Keratinocyte (primary cell): ENCODE measurements around the gene SRPRB. TPM values are rescaled to one million over a fixed set of nuclear protein-coding genes. Genes with fewer than 3 reads are reported as not detected.

Experiments used
- DNase-seq: peaks from one replicate; pipeline ENCODE4 v3.0.0-alpha.2; 2011; ENCODE audit warnings: low read depth, missing footprints, low spot score
- FAIRE-seq: peaks from 2 replicates; lab custom pipeline; 2011; peaks lifted over from hg19 to GRCh38; lab: Jason Lieb, UNC
- H2AFZ ChIP-seq: 2 replicates; pipeline ENCODE4 v1.6.0; 2012; ENCODE audit warnings: low read length, control low read depth, inconsistent platforms; ENCODE audit not compliant: control insufficient read depth
- H3K27ac ChIP-seq: 2 replicates; pipeline ENCODE4 v1.5.1; 2011; ENCODE audit warnings: low read length; ENCODE audit not compliant: control insufficient read depth, insufficient read depth
- H3K27me3 ChIP-seq: 3 replicates; pipeline ENCODE4 v1.6.0; 2011; ENCODE audit warnings: low read length; ENCODE audit not compliant: control insufficient read depth, insufficient read depth; ENCODE audit errors: extremely low read depth
- H3K36me3 ChIP-seq, 2 experiments: 2 replicates in 1 of 2; 3 replicates in 1 of 2; pipeline ENCODE4 v1.5.1; 2011; ENCODE audit warnings: low read length in 2 of 2, mild to moderate bottlenecking in 1 of 2; ENCODE audit not compliant: control insufficient read depth in 2 of 2, insufficient read depth in 2 of 2; ENCODE audit errors: extremely low read depth in 1 of 2
- H3K4me1 ChIP-seq: 3 replicates; pipeline ENCODE4 v1.5.1; 2011; ENCODE audit warnings: low read length; ENCODE audit not compliant: control insufficient read depth, insufficient read depth; ENCODE audit errors: extremely low read depth
- H3K4me2 ChIP-seq: 3 replicates; pipeline ENCODE4 v1.6.0; 2011; ENCODE audit warnings: low read depth, low read length; ENCODE audit not compliant: control insufficient read depth, insufficient read depth; ENCODE audit errors: extremely low read depth
- H3K4me3 ChIP-seq, 3 experiments: fragments of 200-600 bp in 1 of 3; sonication (generic) in 1 of 3; 2 replicates in 2 of 3; 3 replicates in 1 of 3; pipeline ENCODE4 v1.5.1; 2011 to 2016; ENCODE audit warnings: low read length in 3 of 3, mild to moderate bottlenecking in 3 of 3, control low read depth in 2 of 3, inconsistent platforms in 1 of 3, low read depth in 1 of 3, mixed read lengths in 1 of 3, mixed run types in 1 of 3, moderate library complexity in 1 of 3; ENCODE audit not compliant: control insufficient read depth in 2 of 3, insufficient read depth in 2 of 3; ENCODE audit errors: extremely low read depth in 1 of 3
- H3K79me2 ChIP-seq: 2 replicates; pipeline ENCODE4 v1.6.0; 2012; ENCODE audit warnings: low read length; ENCODE audit not compliant: control insufficient read depth, insufficient read depth
- H3K9ac ChIP-seq: 3 replicates; pipeline ENCODE4 v1.6.0; 2011; ENCODE audit warnings: low read length; ENCODE audit not compliant: control insufficient read depth, insufficient read depth; ENCODE audit errors: extremely low read depth
- H3K9me1 ChIP-seq: 3 replicates; pipeline ENCODE4 v1.6.0; 2011; ENCODE audit warnings: low read length; ENCODE audit not compliant: control insufficient read depth, insufficient read depth; ENCODE audit errors: extremely low read depth
- H3K9me3 ChIP-seq: 2 replicates; pipeline ENCODE4 v1.5.1; 2012; ENCODE audit warnings: low read depth, low read length; ENCODE audit not compliant: control insufficient read depth
- H4K20me1 ChIP-seq: 3 replicates; pipeline ENCODE4 v1.6.0; 2011; ENCODE audit warnings: low read length; ENCODE audit not compliant: control insufficient read depth, insufficient read depth; ENCODE audit errors: extremely low read depth
- EZH2 ChIP-seq: IDR thresholded peaks from one replicate; pipeline ENCODE4 v1.6.1; 2012; ENCODE audit warnings: inconsistent platforms, mild to moderate bottlenecking, low read length, moderate library complexity
- dilution Hi-C: fragments of 300-500 bp; cut with MboI; formaldehyde crosslinking; loops from one replicate; pipeline ENCODE4 v1.7.0; 2020; ENCODE audit warnings: low sequenced_read_pairs; ENCODE audit not compliant: extremely low pct_ligation_motif_present
- polyA plus RNA-seq, 5 experiments: library from polyadenylated mRNA; depleted of rRNA in 3 of 5; stranded (reverse) in 3 of 5; stranded (forward) in 1 of 5; unstranded in 1 of 5; fragments of >200 nt; gene quantifications; 1 replicate in 1 of 5; 2 replicates in 3 of 5; 3 replicates in 1 of 5; pipeline versions ENCODE4 v1.2.1 to v1.2.3, GENCODE V29; 2011 to 2012; ENCODE audit warnings: missing spikeins in 2 of 5, low read depth in 1 of 5, low replicate concordance in 1 of 5
- TF ChIP-seq, protein P1 (sequence below), 3 experiments: IDR thresholded peaks in 1 of 3; conservative IDR thresholded peaks in 1 of 3; optimal IDR thresholded peaks in 1 of 3; 2 replicates in 2 of 3; 3 replicates in 1 of 3; pipeline versions ENCODE3 to v1.5.1; 2011; ENCODE audit warnings: low read length in 3 of 3, mild to moderate bottlenecking in 3 of 3, moderate library complexity in 2 of 3, control low read depth in 1 of 3, inconsistent platforms in 1 of 3; ENCODE audit not compliant: insufficient read depth in 2 of 3; ENCODE audit errors: extremely low read depth in 1 of 3

Gene SRPRB
- polyA plus RNA-seq, 1 donor (not counting 4 experiments of a cell fraction or from before 2014, with no cell fraction given), result 55.9 TPM

DNA sequence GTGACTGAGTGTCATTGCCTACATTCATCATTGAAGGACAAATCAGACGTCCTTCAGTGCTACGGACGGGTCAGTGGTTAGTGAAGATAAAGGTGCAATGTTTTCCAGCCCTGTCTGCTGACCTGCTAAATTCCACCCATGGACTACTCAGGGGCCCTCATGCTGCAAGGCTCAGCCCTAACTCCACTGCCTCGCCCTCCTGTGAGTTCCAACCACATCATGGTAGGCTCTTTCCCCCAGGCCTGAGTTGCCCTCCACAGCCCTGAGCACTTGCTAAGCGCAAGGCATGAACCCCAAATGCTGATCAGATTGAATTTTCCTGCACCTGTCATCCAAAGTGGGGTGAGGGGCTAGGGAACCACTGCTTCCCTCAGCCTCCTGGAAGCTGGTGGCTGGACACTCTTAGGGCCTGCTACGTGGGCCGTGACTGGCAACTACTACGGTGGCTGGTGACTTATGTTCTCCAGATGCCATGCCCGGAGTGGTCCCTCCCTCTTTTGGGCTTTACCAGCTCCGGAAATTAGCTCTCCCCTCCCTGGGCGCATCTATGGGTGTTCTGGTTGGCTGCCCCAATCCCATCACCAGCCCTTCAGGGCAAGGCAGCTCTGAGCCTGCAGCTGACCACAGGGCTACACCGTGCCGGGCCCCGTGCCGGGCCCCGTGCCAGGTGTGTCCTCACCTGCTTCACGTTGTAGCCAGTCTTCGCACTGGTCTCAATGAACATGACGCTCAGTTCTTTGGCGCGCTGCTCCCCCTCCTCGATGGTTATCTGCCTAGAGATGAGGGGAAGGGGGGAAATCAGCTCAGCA is 32.1 kb downstream of the SRPRB start:
- TF ChIP-seq, protein P1, sequence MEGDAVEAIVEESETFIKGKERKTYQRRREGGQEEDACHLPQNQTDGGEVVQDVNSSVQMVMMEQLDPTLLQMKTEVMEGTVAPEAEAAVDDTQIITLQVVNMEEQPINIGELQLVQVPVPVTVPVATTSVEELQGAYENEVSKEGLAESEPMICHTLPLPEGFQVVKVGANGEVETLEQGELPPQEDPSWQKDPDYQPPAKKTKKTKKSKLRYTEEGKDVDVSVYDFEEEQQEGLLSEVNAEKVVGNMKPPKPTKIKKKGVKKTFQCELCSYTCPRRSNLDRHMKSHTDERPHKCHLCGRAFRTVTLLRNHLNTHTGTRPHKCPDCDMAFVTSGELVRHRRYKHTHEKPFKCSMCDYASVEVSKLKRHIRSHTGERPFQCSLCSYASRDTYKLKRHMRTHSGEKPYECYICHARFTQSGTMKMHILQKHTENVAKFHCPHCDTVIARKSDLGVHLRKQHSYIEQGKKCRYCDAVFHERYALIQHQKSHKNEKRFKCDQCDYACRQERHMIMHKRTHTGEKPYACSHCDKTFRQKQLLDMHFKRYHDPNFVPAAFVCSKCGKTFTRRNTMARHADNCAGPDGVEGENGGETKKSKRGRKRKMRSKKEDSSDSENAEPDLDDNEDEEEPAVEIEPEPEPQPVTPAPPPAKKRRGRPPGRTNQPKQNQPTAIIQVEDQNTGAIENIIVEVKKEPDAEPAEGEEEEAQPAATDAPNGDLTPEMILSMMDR (optimal IDR thresholded peaks at IDR 0.05 in 1 of 3, IDR thresholded peaks at IDR 0.05 in 1 of 3, conservative IDR thresholded peaks at IDR 0.05 in 1 of 3; ENCODE audit: extremely low read depth in 1 of 3, insufficient read depth in 2 of 3, low read length in 3 of 3), result no peak
- no peak for TF ChIP-seq EZH2
- no peak overlapping the region for H3K4me2 ChIP-seq
- no peak overlapping the region for H3K4me3 ChIP-seq
- H3K9me1 ChIP-seq, result no peaks in the 10 kb centered on the region
- no peak overlapping the region for H3K9ac ChIP-seq
- H2AFZ ChIP-seq, result no peak overlapping the region
- H3K36me3 ChIP-seq, result no peaks in the 10 kb centered on the region
- H3K79me2 ChIP-seq, result no peaks in the 10 kb centered on the region
- no peaks in the 10 kb centered on the region for H3K9me3 ChIP-seq
- H3K27ac ChIP-seq, result no peak overlapping the region
- peaks cover 4% of the 10 kb centered on the region for H3K27me3 ChIP-seq
- H3K4me1 ChIP-seq, result no peaks in the 10 kb centered on the region
- no peak for DNase-seq
- H4K20me1 ChIP-seq, result no peaks in the 10 kb centered on the region
- dilution Hi-C loops, result no loop called here
- FAIRE-seq, result no peak

DNA sequence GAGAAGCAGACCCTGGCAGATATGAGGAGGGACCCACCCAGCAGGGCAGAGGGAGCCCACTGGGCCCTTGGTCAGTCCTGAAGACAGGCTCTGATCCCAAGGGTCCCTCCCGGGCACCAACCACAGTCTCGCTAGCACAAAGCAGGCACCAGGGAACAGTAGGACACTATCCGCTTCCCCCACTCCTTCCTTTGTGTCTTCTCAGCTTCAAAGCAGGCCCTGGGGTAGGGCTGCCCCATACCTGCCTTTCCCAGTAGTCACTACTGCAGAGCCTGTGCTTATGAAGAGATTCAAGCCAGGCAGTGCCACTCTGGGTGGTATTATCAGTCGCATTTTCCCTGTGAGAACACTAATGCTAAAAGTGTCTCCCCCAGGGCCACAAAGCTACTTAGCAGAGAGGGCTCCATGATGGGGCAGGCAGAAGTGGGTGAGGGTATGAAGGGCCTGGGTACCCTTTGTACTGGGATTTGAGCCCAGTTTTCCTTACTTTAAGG is 32.7 kb downstream of the SRPRB start:
- TF ChIP-seq, protein P1 (optimal IDR thresholded peaks at IDR 0.05 in 1 of 3, IDR thresholded peaks at IDR 0.05 in 1 of 3, conservative IDR thresholded peaks at IDR 0.05 in 1 of 3; ENCODE audit: extremely low read depth in 1 of 3, insufficient read depth in 2 of 3, low read length in 3 of 3), result no peak
- TF ChIP-seq EZH2, result no peak
- Histone ChIP-seq H3K9me1 (no peaks in the 10 kb centered on the region), H3K9ac (no peak overlapping the region), H3K9me3 (no peaks in the 10 kb centered on the region), H2AFZ (no peak overlapping the region), H3K4me1 (no peaks in the 10 kb centered on the region), H3K4me2 (no peak overlapping the region), H3K4me3 (no peak overlapping the region), H3K79me2 (no peaks in the 10 kb centered on the region), H3K27ac (no peak overlapping the region), H3K27me3 (peaks cover 4% of the 10 kb centered on the region), H3K36me3 (no peaks in the 10 kb centered on the region), H4K20me1 (no peaks in the 10 kb centered on the region)
- DNase-seq, result no peak
- dilution Hi-C loops, result no loop called here
- FAIRE-seq, result no peak
